ENCODE data around the gene KRT12. TPM values are rescaled to one million over a fixed set of nuclear protein-coding genes. Genes with fewer than 3 reads are reported as not detected.

Gene KRT12
- total RNA-seq, 6 experiments from 2014 or later: not detected

GRCh38 chr17:40883031-40883430, 16.0 kb upstream of the KRT12 start:
- Histone ChIP-seq H3K4me1 (no peaks in the 10 kb centered on the region), H3K27me3 (no peaks in the 10 kb centered on the region), H3K27ac (no peak overlapping the region), H3K9me3 (no peaks in the 10 kb centered on the region), H3K4me3 (no peak overlapping the region), H3K36me3 (no peaks in the 10 kb centered on the region)
- 40% methylated on average over 1 of the region's 1 CpG for WGBS (ENCODE audit: insufficient coverage, low coverage, low lambda C conversion rate, missing lambda C conversion rate)
- intact Hi-C loops (cut with DNase I): no loop called here
- DNase-seq: no peak
- ATAC-seq: no peak
- TF ChIP-seq CTCF (IDR thresholded peaks at IDR 0.05) (no peak), POLR2A (IDR thresholded peaks at IDR 0.05) (no peak)

GRCh38 chr17:40879026-40879425, 12.0 kb upstream of the KRT12 start:
- TF ChIP-seq CTCF (IDR thresholded peaks at IDR 0.05): no peak
- TF ChIP-seq POLR2A (IDR thresholded peaks at IDR 0.05): no peak
- no peaks in the 10 kb centered on the region for H3K36me3 ChIP-seq
- no peak for DNase-seq
- H3K27ac ChIP-seq: no peak overlapping the region
- WGBS (ENCODE audit: insufficient coverage, low coverage, low lambda C conversion rate, missing lambda C conversion rate): 100% methylated on average over 1 of the region's 1 CpG
- H3K9me3 ChIP-seq: no peaks in the 10 kb centered on the region
- no peaks in the 10 kb centered on the region for H3K27me3 ChIP-seq
- no peaks in the 10 kb centered on the region for H3K4me1 ChIP-seq
- H3K4me3 ChIP-seq: no peak overlapping the region
- no peak for ATAC-seq
- intact Hi-C loops (cut with DNase I): no loop called here

- ATAC-seq (no peak), DNase-seq (no peak)
- H3K4me3 ChIP-seq: no peak overlapping the region
- no peak overlapping the region for H3K27ac ChIP-seq
- intact Hi-C loops (cut with DNase I): no loop called here
- H3K9me3 ChIP-seq: no peaks in the 10 kb centered on the region
- WGBS (ENCODE audit: insufficient coverage, low coverage, low lambda C conversion rate, missing lambda C conversion rate): 83% methylated on average over 8 of the region's 9 CpGs
- no peaks in the 10 kb centered on the region for H3K27me3 ChIP-seq
- H3K4me1 ChIP-seq: no peaks in the 10 kb centered on the region
- TF ChIP-seq CTCF (IDR thresholded peaks at IDR 0.05) (no peak), POLR2A (IDR thresholded peaks at IDR 0.05) (no peak)
- H3K36me3 ChIP-seq: no peaks in the 10 kb centered on the region
Observed at GRCh38 chr17:40878044-40878443, 11.0 kb upstream of the KRT12 start.

GRCh38 chr17:40873801-40874200, 6.8 kb upstream of the KRT12 start:
- no peaks in the 10 kb centered on the region for H3K27me3 ChIP-seq
- DNase-seq: no peak
- H3K9me3 ChIP-seq: no peaks in the 10 kb centered on the region
- WGBS (ENCODE audit: insufficient coverage, low coverage, low lambda C conversion rate, missing lambda C conversion rate): 93% methylated on average over 1 of the region's 1 CpG
- no peak overlapping the region for H3K27ac ChIP-seq
- intact Hi-C loops (cut with DNase I): no loop called here
- no peak overlapping the region for H3K4me3 ChIP-seq
- no peaks in the 10 kb centered on the region for H3K36me3 ChIP-seq
- TF ChIP-seq POLR2A (IDR thresholded peaks at IDR 0.05) (no peak), CTCF (IDR thresholded peaks at IDR 0.05) (no peak)
- no peaks in the 10 kb centered on the region for H3K4me1 ChIP-seq
- no peak for ATAC-seq

DNA sequence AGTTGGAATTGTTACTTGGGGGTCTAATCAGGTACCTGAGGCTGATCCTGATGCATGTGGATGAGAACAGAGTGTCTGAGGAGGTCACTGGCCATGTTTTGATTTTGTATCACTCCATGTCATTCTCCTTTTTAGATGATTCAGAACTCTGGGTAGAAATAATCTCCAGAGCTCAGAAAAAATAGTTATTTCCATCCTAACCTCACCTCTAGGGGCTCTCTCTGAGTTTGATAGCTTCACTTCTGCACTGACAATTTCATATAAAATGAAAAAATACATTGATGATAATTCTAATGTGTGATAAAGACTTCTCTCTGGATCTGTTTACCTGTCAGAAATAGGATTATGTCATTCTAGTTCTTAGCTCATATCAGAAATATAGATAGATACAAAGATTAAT, 6.2 kb upstream of the KRT12 start:
- intact Hi-C loops (cut with DNase I): no loop called here
- Histone ChIP-seq H3K4me1 (no peaks in the 10 kb centered on the region), H3K4me3 (no peak overlapping the region), H3K27me3 (no peaks in the 10 kb centered on the region), H3K36me3 (no peaks in the 10 kb centered on the region), H3K9me3 (no peaks in the 10 kb centered on the region), H3K27ac (no peak overlapping the region)
- TF ChIP-seq CTCF (IDR thresholded peaks at IDR 0.05) (no peak), POLR2A (IDR thresholded peaks at IDR 0.05) (no peak)
- ATAC-seq (no peak), DNase-seq (no peak)

Data from right lobe of liver (tissue), 6 donors.